ENCODE results near the gene CUX1.

- TF ChIP-seq POLR2A (IDR thresholded peaks at IDR 0.05) (no peak), POLR2AphosphoS5 (IDR thresholded peaks at IDR 0.05) (no peak)
- TF ChIP-seq, protein P1, sequence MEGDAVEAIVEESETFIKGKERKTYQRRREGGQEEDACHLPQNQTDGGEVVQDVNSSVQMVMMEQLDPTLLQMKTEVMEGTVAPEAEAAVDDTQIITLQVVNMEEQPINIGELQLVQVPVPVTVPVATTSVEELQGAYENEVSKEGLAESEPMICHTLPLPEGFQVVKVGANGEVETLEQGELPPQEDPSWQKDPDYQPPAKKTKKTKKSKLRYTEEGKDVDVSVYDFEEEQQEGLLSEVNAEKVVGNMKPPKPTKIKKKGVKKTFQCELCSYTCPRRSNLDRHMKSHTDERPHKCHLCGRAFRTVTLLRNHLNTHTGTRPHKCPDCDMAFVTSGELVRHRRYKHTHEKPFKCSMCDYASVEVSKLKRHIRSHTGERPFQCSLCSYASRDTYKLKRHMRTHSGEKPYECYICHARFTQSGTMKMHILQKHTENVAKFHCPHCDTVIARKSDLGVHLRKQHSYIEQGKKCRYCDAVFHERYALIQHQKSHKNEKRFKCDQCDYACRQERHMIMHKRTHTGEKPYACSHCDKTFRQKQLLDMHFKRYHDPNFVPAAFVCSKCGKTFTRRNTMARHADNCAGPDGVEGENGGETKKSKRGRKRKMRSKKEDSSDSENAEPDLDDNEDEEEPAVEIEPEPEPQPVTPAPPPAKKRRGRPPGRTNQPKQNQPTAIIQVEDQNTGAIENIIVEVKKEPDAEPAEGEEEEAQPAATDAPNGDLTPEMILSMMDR (IDR thresholded peaks at IDR 0.05), result no peak
Measured at GRCh38 chr7:101983147-101983811, 165.9 kb downstream of the CUX1 start.

Data from breast epithelium (tissue), 3 donors.